ENCODE data around the gene CNTNAP2.

GRCh38 chr7:147516391-147516790 lies 1399.8 kb downstream of the CNTNAP2 start:
- no peak for TF ChIP-seq EZH2 (IDR thresholded peaks at IDR 0.05; ENCODE audit: borderline replicate concordance, low read depth, low read length, severe bottlenecking)
- TF ChIP-seq, protein P1, sequence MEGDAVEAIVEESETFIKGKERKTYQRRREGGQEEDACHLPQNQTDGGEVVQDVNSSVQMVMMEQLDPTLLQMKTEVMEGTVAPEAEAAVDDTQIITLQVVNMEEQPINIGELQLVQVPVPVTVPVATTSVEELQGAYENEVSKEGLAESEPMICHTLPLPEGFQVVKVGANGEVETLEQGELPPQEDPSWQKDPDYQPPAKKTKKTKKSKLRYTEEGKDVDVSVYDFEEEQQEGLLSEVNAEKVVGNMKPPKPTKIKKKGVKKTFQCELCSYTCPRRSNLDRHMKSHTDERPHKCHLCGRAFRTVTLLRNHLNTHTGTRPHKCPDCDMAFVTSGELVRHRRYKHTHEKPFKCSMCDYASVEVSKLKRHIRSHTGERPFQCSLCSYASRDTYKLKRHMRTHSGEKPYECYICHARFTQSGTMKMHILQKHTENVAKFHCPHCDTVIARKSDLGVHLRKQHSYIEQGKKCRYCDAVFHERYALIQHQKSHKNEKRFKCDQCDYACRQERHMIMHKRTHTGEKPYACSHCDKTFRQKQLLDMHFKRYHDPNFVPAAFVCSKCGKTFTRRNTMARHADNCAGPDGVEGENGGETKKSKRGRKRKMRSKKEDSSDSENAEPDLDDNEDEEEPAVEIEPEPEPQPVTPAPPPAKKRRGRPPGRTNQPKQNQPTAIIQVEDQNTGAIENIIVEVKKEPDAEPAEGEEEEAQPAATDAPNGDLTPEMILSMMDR (IDR thresholded peaks at IDR 0.05; ENCODE audit: borderline replicate concordance, extremely low read depth, low read length, poor library complexity, severe bottlenecking) = no peak
